Activated naive CD4-positive, alpha-beta T cell treated with anti-CD3 and anti-CD28 coated beads for 36 hours (primary cell): ENCODE results near the gene DNAH6. TPM values are rescaled to one million over a fixed set of nuclear protein-coding genes. Genes with fewer than 3 reads are reported as not detected.

Experiments used
- CTCF ChIA-PET: fragments of 350-600 bp; sonication (Branson Sonifier 250); formaldehyde crosslinking; loops from one replicate; lab custom pipeline; 2021; ENCODE audit warnings: antibody characterized with exemption; lab: Charles Lee
- DNase-seq: peaks from one replicate; pipeline ENCODE4 v3.0.0-alpha.2; 2020
- H3K27ac Mint-ChIP-seq: one replicate; pipeline ENCODE4 v1.8.0; 2021; ENCODE audit warnings: mild to moderate bottlenecking, mixed read lengths
- H3K27me3 Mint-ChIP-seq: one replicate; pipeline ENCODE4 v1.8.0; 2021; ENCODE audit warnings: low read depth, mixed read lengths
- H3K36me3 Mint-ChIP-seq: one replicate; pipeline ENCODE4 v1.8.0; 2021; ENCODE audit warnings: low read depth, mixed read lengths
- H3K4me1 Mint-ChIP-seq: one replicate; pipeline ENCODE4 v1.8.0; 2021; ENCODE audit warnings: low read depth, mixed read lengths
- H3K4me3 Mint-ChIP-seq: one replicate; pipeline ENCODE4 v1.8.0; 2021; ENCODE audit warnings: mild to moderate bottlenecking, moderate library complexity, mixed read lengths
- H3K9me3 Mint-ChIP-seq: one replicate; pipeline ENCODE4 v1.8.0; 2021; ENCODE audit warnings: mixed read lengths
- intact Hi-C: fragments of 100-400 bp; cut with micrococcal nuclease; formaldehyde crosslinking; loops from one replicate; pipeline ENCODE4 v1.15.1; 2023
- total RNA-seq, 2 experiments: library from RNA; stranded (reverse); gene quantifications; one replicate each; pipeline ENCODE4 v1.2.3, GENCODE V29; 2021

The DNAH6 gene
- total RNA-seq, 2 experiments from 2014 or later: 0.07 to 0.62 TPM

DNA sequence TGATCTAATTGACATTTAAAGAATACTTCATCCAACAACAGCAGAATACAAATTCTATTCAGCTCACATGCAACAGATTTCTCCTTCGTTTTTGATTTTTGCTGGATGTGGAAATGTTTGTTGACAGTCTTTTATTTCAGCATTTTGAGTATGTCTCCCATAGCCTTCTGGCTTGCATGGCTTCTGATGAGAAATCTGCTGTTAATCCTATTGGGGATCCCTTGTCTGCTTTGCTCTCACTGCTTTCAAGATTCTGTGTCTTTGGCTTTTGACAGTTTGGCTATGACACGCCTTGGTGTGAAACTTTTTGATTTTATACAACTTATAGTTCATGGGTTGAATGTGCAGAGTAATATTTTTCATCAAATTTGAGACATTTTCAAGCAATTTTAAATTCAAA, 319.9 kb downstream of the DNAH6 start:
- Mint-ChIP-seq H3K36me3 (peaks cover 50% of the 10 kb centered on the region), H3K4me1 (peaks cover 63% of the 10 kb centered on the region), H3K4me3 (no peak overlapping the region), H3K9me3 (peaks cover 13% of the 10 kb centered on the region), H3K27me3 (no peaks in the 10 kb centered on the region), H3K27ac (no peak overlapping the region)
- DNase-seq: no peak
- CTCF ChIA-PET: interaction anchor here (1.5 kb wide), 2 partner anchors 22 to 90 kb away, joined by 3 to 4 read pairs; no protein-coding TSS in a partner anchor
- intact Hi-C loops: no loop called here

- H3K27ac Mint-ChIP-seq: peak overlapping the region; percentile 52
- no peaks in the 10 kb centered on the region for H3K27me3 Mint-ChIP-seq
- intact Hi-C loops: no loop called here
- no peak for DNase-seq
- H3K4me1 Mint-ChIP-seq: peaks cover 78% of the 10 kb centered on the region
- H3K36me3 Mint-ChIP-seq: peaks cover 49% of the 10 kb centered on the region
- CTCF ChIA-PET: interaction anchor here (0.6 to 1.9 kb wide), 5 partner anchors 10 to 88 kb away, joined by 3 to 8 read pairs (median 5); no protein-coding TSS in a partner anchor
- no peak overlapping the region for H3K4me3 Mint-ChIP-seq
- H3K9me3 Mint-ChIP-seq: peaks cover 13% of the 10 kb centered on the region
Measured at GRCh38 chr2:84838434-84839145, 322.3 kb downstream of the DNAH6 start.

GRCh38 chr2:84839851-84840250, 323.6 kb downstream of the DNAH6 start:
- peaks cover 45% of the 10 kb centered on the region for H3K36me3 Mint-ChIP-seq
- peak overlapping the region; percentile 74 for H3K4me3 Mint-ChIP-seq
- intact Hi-C loops: loop anchor here (1.0 to 2.0 kb wide), 3 partner anchors 17 to 99 kb away; no protein-coding TSS in a partner anchor
- H3K4me1 Mint-ChIP-seq: peaks cover 84% of the 10 kb centered on the region
- H3K27ac Mint-ChIP-seq: peak overlapping the region; percentile 80
- H3K27me3 Mint-ChIP-seq: no peaks in the 10 kb centered on the region
- H3K9me3 Mint-ChIP-seq: peaks cover 13% of the 10 kb centered on the region
- DNase-seq: no peak
- CTCF ChIA-PET: interaction anchor here (0.7 to 3.0 kb wide), 3 partner anchors 11 to 17 kb away, joined by 5 to 14 read pairs (median 8); no protein-coding TSS in a partner anchor

GRCh38 chr2:84840306-84840705, 324.0 kb downstream of the DNAH6 start:
- Mint-ChIP-seq H3K4me1 (peaks cover 86% of the 10 kb centered on the region), H3K9me3 (peaks cover 13% of the 10 kb centered on the region), H3K27ac (peak overlapping the region; percentile 80), H3K4me3 (peak overlapping the region; percentile 74), H3K36me3 (peaks cover 41% of the 10 kb centered on the region), H3K27me3 (no peaks in the 10 kb centered on the region)
- CTCF ChIA-PET: interaction anchor here (0.7 to 3.0 kb wide), 3 partner anchors 7 to 16 kb away, joined by 4 to 14 read pairs (median 5); no protein-coding TSS in a partner anchor
- intact Hi-C loops: loop anchor here (1.0 to 2.0 kb wide), 3 partner anchors 16 to 99 kb away; no protein-coding TSS in a partner anchor
- DNase-seq: no peak

DNA sequence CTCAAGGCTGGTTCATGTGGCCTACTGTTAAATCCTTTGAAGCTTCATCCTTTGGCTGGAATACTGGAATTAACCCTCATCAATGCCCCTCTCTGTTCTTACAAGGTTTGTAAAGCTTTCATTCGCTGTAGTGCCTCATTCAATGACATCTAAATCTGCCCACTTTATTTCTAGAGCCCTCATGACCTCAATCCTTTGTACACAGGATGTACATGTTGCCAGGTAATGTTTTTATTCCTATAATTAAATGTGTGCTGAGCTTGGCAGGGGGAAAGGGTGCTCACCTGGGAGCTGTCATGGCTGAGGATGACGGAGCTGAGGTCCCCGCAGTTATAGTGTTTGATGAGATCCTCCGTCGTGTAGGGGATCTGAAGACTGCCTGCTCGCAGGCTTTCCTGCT, 325.3 kb downstream of the DNAH6 start:
- intact Hi-C loops: loop anchor here (1.0 to 2.0 kb wide), 3 partner anchors 15 to 58 kb away; no protein-coding TSS in a partner anchor
- peak overlapping the region; percentile 20 for H3K4me3 Mint-ChIP-seq
- H3K27ac Mint-ChIP-seq: peak overlapping the region; percentile 80
- peaks cover 29% of the 10 kb centered on the region for H3K36me3 Mint-ChIP-seq
- peaks cover 4% of the 10 kb centered on the region for H3K9me3 Mint-ChIP-seq
- peaks cover 89% of the 10 kb centered on the region for H3K4me1 Mint-ChIP-seq
- CTCF ChIA-PET: interaction anchor here (0.9 to 3.0 kb wide), 14 partner anchors 8 to 104 kb away, joined by 3 to 14 read pairs (median 4); partner anchors contain the start of gene TRABD2A
- DNase-seq: no peak
- H3K27me3 Mint-ChIP-seq: no peaks in the 10 kb centered on the region

- intact Hi-C loops: loop anchor here (2.0 kb wide), 1 partner anchor 81 kb away; no protein-coding TSS in a partner anchor
- no peaks in the 10 kb centered on the region for H3K27me3 Mint-ChIP-seq
- CTCF ChIA-PET: no interaction called here
- H3K4me3 Mint-ChIP-seq: peak overlapping the region; percentile 78
- peaks cover 14% of the 10 kb centered on the region for H3K36me3 Mint-ChIP-seq
- H3K9me3 Mint-ChIP-seq: no peaks in the 10 kb centered on the region
- peak; percentile 72 for DNase-seq
- H3K4me1 Mint-ChIP-seq: peaks cover 94% of the 10 kb centered on the region
- peak overlapping the region; percentile 99 for H3K27ac Mint-ChIP-seq
Measured at GRCh38 chr2:84844141-84844540, 327.8 kb downstream of the DNAH6 start.

DNA sequence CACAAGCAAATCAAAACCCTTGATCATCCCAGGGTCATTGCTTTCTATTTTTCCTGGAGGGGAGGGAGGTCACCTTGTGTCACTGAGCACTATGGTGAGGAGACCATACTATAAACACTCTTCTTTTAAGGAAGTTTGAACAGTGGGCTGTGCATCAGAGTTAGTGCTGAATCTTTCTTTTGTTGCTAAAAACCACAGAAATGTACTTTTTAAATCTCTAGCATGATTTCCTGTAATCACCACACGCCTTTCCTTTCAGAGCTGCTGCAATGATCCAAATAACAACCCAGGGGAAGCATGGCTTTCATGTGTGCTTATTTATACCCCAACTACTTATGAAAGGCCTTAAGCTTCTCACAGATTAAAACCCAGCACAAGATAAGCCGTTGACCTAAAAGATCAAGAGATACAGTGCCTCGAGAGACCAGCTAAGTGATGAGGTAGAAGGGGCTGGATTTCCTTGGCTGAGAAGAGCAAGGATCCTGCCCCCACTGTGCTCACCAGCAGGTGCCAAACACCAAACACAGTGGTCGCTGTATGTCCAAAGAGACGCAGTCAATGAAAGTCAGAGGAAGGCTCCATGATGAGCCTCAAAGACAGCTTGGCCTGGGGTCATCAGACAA, 329.9 kb downstream of the DNAH6 start:
- no peaks in the 10 kb centered on the region for H3K9me3 Mint-ChIP-seq
- peak overlapping the region; percentile 78 for H3K4me3 Mint-ChIP-seq
- DNase-seq: peak; percentile 66
- peaks cover 95% of the 10 kb centered on the region for H3K4me1 Mint-ChIP-seq
- H3K36me3 Mint-ChIP-seq: peaks cover 5% of the 10 kb centered on the region
- intact Hi-C loops: loop anchor here (1.0 to 5.0 kb wide), 5 partner anchors 9 to 151 kb away; no protein-coding TSS in a partner anchor
- CTCF ChIA-PET: interaction anchor here (0.8 to 5.0 kb wide), 6 partner anchors 11 to 110 kb away, joined by 3 to 25 read pairs (median 6); no protein-coding TSS in a partner anchor
- H3K27ac Mint-ChIP-seq: peak overlapping the region; percentile 99
- H3K27me3 Mint-ChIP-seq: no peaks in the 10 kb centered on the region

- DNase-seq: no peak
- Mint-ChIP-seq H3K4me1 (peaks cover 95% of the 10 kb centered on the region), H3K36me3 (peaks cover 11% of the 10 kb centered on the region), H3K4me3 (peak overlapping the region; percentile 78), H3K9me3 (no peaks in the 10 kb centered on the region), H3K27me3 (no peaks in the 10 kb centered on the region), H3K27ac (peak overlapping the region; percentile 99)
- CTCF ChIA-PET: interaction anchor here (0.8 to 5.0 kb wide), 5 partner anchors 11 to 111 kb away, joined by 3 to 25 read pairs (median 7); no protein-coding TSS in a partner anchor
- intact Hi-C loops: loop anchor here (1.0 to 5.0 kb wide), 5 partner anchors 9 to 151 kb away; no protein-coding TSS in a partner anchor
Measured at GRCh38 chr2:84846741-84847142, 330.4 kb downstream of the DNAH6 start.

DNA sequence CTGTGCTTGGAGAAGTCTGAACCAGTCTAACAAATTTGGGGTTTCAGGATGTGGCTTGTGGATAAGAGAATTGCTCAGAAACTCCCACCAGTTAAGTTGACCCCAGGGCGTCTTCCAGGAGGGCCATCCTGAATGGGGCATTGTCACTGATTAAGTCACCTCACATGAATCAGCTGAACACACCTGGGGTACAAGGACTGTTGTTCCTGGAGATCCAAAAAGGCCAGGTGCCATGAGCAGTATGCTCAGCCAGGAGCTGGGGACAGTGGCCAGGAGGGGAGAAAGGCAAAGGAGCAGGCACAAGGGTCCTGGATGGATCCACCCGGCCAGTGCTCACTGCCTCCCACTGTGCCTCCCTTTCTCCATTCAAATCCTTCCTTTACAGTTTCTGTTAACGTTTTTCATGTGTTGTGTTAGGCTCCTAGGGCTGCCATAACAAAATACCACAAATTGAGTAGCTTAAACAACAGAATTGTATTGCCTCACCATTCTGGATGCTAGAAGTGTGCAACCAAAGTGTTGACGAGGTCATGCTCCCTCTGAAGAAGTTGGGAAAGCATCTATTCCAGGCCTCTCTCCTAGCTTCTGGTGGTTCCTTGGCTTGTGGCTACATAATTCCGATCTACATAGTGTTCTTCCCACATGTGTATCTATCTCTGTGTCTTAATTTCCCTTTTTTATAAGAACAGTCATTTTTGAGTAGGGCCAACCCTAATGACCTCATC, 331.2 kb downstream of the DNAH6 start:
- H3K4me1 Mint-ChIP-seq: peaks cover 96% of the 10 kb centered on the region
- intact Hi-C loops: loop anchor here (2.0 to 5.0 kb wide), 2 partner anchors 15 to 150 kb away; no protein-coding TSS in a partner anchor
- peak overlapping the region; percentile 33 for H3K4me3 Mint-ChIP-seq
- H3K27ac Mint-ChIP-seq: peak overlapping the region; percentile 99
- H3K36me3 Mint-ChIP-seq: peaks cover 18% of the 10 kb centered on the region
- H3K9me3 Mint-ChIP-seq: peaks cover 1% of the 10 kb centered on the region
- CTCF ChIA-PET: interaction anchor here (0.7 to 5.0 kb wide), 4 partner anchors 10 to 29 kb away, joined by 3 to 25 read pairs (median 10); no protein-coding TSS in a partner anchor
- no peaks in the 10 kb centered on the region for H3K27me3 Mint-ChIP-seq
- DNase-seq: no peak

GRCh38 chr2:84849271-84849952, 333.1 kb downstream of the DNAH6 start:
- H3K27ac Mint-ChIP-seq: peak overlapping the region; percentile 73

DNA sequence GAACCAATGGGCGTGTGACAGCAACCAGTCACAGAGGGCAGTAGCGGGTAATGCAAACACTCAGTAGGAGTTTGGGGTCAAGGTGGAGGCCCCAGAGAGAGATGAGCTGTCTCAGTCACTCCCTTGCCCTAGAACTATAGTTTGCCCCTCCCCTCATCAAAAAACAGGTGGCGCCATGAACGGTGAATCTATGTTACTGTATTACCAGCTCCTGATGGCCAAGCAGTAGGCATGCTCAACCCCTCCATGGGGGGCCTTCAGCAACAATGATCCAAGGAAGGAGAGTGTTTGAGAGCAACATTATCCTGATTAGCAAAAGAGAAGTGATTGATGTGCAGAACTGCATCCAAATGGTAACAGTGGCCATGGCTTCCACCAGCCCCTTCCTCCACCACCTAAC, 334.2 kb downstream of the DNAH6 start:
- no peak for DNase-seq
- Mint-ChIP-seq H3K27ac (peak overlapping the region; percentile 47), H3K9me3 (peaks cover 15% of the 10 kb centered on the region), H3K4me3 (no peak overlapping the region), H3K27me3 (no peaks in the 10 kb centered on the region), H3K4me1 (peaks cover 93% of the 10 kb centered on the region), H3K36me3 (peaks cover 41% of the 10 kb centered on the region)
- intact Hi-C loops: no loop called here
- CTCF ChIA-PET: interaction anchor here (1.0 to 3.6 kb wide), 9 partner anchors 10 to 109 kb away, joined by 3 to 16 read pairs (median 6); no protein-coding TSS in a partner anchor

More at GRCh38 chr2:84849271-84849952, 333.1 kb downstream of the DNAH6 start:
- H3K4me3 Mint-ChIP-seq: peak overlapping the region; percentile 40
- peaks cover 35% of the 10 kb centered on the region for H3K36me3 Mint-ChIP-seq
- peak; percentile 76 for DNase-seq
- no peaks in the 10 kb centered on the region for H3K27me3 Mint-ChIP-seq
- intact Hi-C loops: loop anchor here (5.0 kb wide), 1 partner anchor 148 kb away; no protein-coding TSS in a partner anchor
- peaks cover 14% of the 10 kb centered on the region for H3K9me3 Mint-ChIP-seq
- CTCF ChIA-PET: interaction anchor here (1.0 to 5.0 kb wide), 9 partner anchors 8 to 108 kb away, joined by 3 to 25 read pairs (median 7); no protein-coding TSS in a partner anchor
- peaks cover 92% of the 10 kb centered on the region for H3K4me1 Mint-ChIP-seq
